SK-N-SH (cell line): ENCODE measurements around the gene TMEM114. TPM values are rescaled to one million over a fixed set of nuclear protein-coding genes. Genes with fewer than 3 reads are reported as not detected.

Experiments
- CTCF ChIA-PET: fragments of 300-600, 350-600 bp; formaldehyde crosslinking; extraction: SDS; loops from one replicate; lab custom pipeline; 2021; lab: Yijun Ruan, JAX
- POLR2A ChIA-PET: fragments of 350-600 bp; sonication (Branson Sonifier 250); formaldehyde crosslinking; extraction: SDS; loops from one replicate; lab custom pipeline; 2020; ENCODE audit warnings: antibody characterized with exemption, inconsistent platforms; lab: Yijun Ruan, JAX
- DNase-seq: peaks from one replicate; pipeline ENCODE4 v3.0.0; 2012
- H2AFZ ChIP-seq: fragments of 200-600 bp; sonication (generic); 2 replicates; pipeline ENCODE4 v1.8.1; 2016; ENCODE audit warnings: antibody characterized with exemption, mild to moderate bottlenecking, low read depth
- H3F3A ChIP-seq: fragments of 200-600 bp; sonication (generic); replicated peaks from 2 replicates; pipeline ENCODE3; 2016; ENCODE audit warnings: antibody characterized with exemption, mild to moderate bottlenecking; ENCODE audit not compliant: insufficient read depth
- H3K27ac ChIP-seq, 2 experiments: fragments of 200-500 bp in 1 of 2; fragments of 200-600 bp in 1 of 2; sonication (Bioruptor generic) in 1 of 2; sonication (generic), shearing (Covaris generic) in 1 of 2; 2 replicates each; pipeline versions ENCODE4 v1.5.1 to v1.6.1; 2014 to 2016; ENCODE audit warnings: low read depth in 2 of 2, inconsistent platforms in 1 of 2, low read length in 1 of 2, mild to moderate bottlenecking in 1 of 2, mixed read lengths in 1 of 2
- H3K27me3 ChIP-seq: fragments of 200-600 bp; sonication (generic), shearing (Covaris generic); 2 replicates; pipeline ENCODE4 v1.6.1; 2016; ENCODE audit warnings: mixed run types; ENCODE audit not compliant: insufficient read depth
- H3K36me3 ChIP-seq, 2 experiments: fragments of 200-500 bp in 1 of 2; fragments of 200-600 bp in 1 of 2; sonication (Bioruptor generic) in 1 of 2; sonication (generic) in 1 of 2; replicated peaks in 1 of 2; 2 replicates each; pipeline versions ENCODE3 to v1.5.1; 2014 to 2016; ENCODE audit warnings: low read length in 1 of 2, mild to moderate bottlenecking in 1 of 2; ENCODE audit not compliant: insufficient read depth in 2 of 2, control insufficient read depth in 1 of 2
- H3K4me1 ChIP-seq, 2 experiments: fragments of 200-500 bp in 1 of 2; fragments of 200-600 bp in 1 of 2; sonication (Bioruptor generic) in 1 of 2; sonication (generic), shearing (Covaris generic) in 1 of 2; 2 replicates each; pipeline versions ENCODE4 v1.5.1 to v1.6.1; 2014 to 2016; ENCODE audit warnings: low read depth in 1 of 2, low read length in 1 of 2, mixed run types in 1 of 2; ENCODE audit not compliant: insufficient read depth in 2 of 2, control insufficient read depth in 1 of 2
- H3K4me2 ChIP-seq: fragments of 200-600 bp; sonication (generic), shearing (Covaris generic); 2 replicates; pipeline ENCODE4 v1.6.1; 2017; ENCODE audit warnings: mixed run types
- H3K4me3 ChIP-seq, 2 experiments: fragments of 200-500 bp in 1 of 2; fragments of 200-600 bp in 1 of 2; sonication (Bioruptor generic) in 1 of 2; sonication (generic), shearing (Covaris generic) in 1 of 2; 2 replicates each; pipeline versions ENCODE4 v1.5.1 to v1.8.1; 2014 to 2016; ENCODE audit warnings: low read depth in 2 of 2, inconsistent platforms in 1 of 2, low read length in 1 of 2, mild to moderate bottlenecking in 1 of 2, mixed read lengths in 1 of 2, moderate library complexity in 1 of 2
- H3K79me2 ChIP-seq: fragments of 200-600 bp; sonication (generic); 2 replicates; pipeline ENCODE4 v1.8.1; 2017; ENCODE audit warnings: mild to moderate bottlenecking; ENCODE audit not compliant: insufficient read depth
- H3K9ac ChIP-seq: fragments of 200-600 bp; sonication (generic); 2 replicates; pipeline ENCODE4 v1.6.1; 2017; ENCODE audit warnings: mixed run types
- H3K9me2 ChIP-seq: fragments of 200-600 bp; sonication (generic); 2 replicates; pipeline ENCODE4 v1.6.1; 2017; ENCODE audit warnings: mixed run types
- H3K9me3 ChIP-seq: fragments of 200-600 bp; sonication (generic); 2 replicates; pipeline ENCODE4 v1.6.1; 2017; ENCODE audit warnings: mixed run types, mild to moderate bottlenecking, moderate library complexity
- H4K20me1 ChIP-seq: fragments of 200-600 bp; sonication (generic); 2 replicates; pipeline ENCODE4 v1.6.1; 2017; ENCODE audit warnings: mild to moderate bottlenecking, mixed run types; ENCODE audit not compliant: insufficient read depth
- CHD2 ChIP-seq: fragments of 150-350 bp; IDR thresholded peaks from 2 replicates; pipeline ENCODE4 v1.6.1; 2018; ENCODE audit warnings: low read length; ENCODE audit not compliant: partially characterized antibody
- ELF1 ChIP-seq: IDR thresholded peaks from 2 replicates; pipeline ENCODE4 v1.4.0; 2012
- FOSL2 ChIP-seq: IDR thresholded peaks from 2 replicates; pipeline ENCODE4 v1.4.0; 2012; ENCODE audit warnings: low read depth, mild to moderate bottlenecking, moderate library complexity, borderline replicate concordance
- FOXJ3 ChIP-seq: sonication (generic); formaldehyde crosslinking; IDR thresholded peaks from 2 replicates; pipeline ENCODE4 v1.5.1; 2020; ENCODE audit warnings: mild to moderate bottlenecking, missing genetic modification reagents
- FOXM1 ChIP-seq: IDR thresholded peaks from 2 replicates; pipeline ENCODE4 v1.4.0; 2012; ENCODE audit warnings: low read depth, mild to moderate bottlenecking
- GABPA ChIP-seq: IDR thresholded peaks from 2 replicates; pipeline ENCODE4 v1.4.0; 2012; ENCODE audit warnings: low read depth, mild to moderate bottlenecking
- GATA2 ChIP-seq: sonication (generic); formaldehyde crosslinking; IDR thresholded peaks from 2 replicates; pipeline ENCODE4 v1.5.0; 2020; ENCODE audit warnings: mild to moderate bottlenecking, missing genetic modification reagents
- MEF2A ChIP-seq: IDR thresholded peaks from 2 replicates; pipeline ENCODE4 v1.4.0; 2012; ENCODE audit warnings: low read depth, borderline replicate concordance
- NRF1 ChIP-seq: IDR thresholded peaks from 2 replicates; pipeline ENCODE4 v1.6.1; 2012; ENCODE audit warnings: low read depth, mild to moderate bottlenecking, low read length
- POLR2AphosphoS5 ChIP-seq: IDR thresholded peaks from 2 replicates; pipeline ENCODE4 v1.6.1; 2012; ENCODE audit warnings: low read depth, low read length
- RAD21 ChIP-seq: IDR thresholded peaks from 2 replicates; pipeline ENCODE4 v1.6.1; 2012; ENCODE audit warnings: mild to moderate bottlenecking, low read length
- RCOR1 ChIP-seq: fragments of 150-350 bp; IDR thresholded peaks from 2 replicates; pipeline ENCODE4 v1.6.1; 2017; ENCODE audit warnings: antibody characterized with exemption, low read length
- SIN3A ChIP-seq: IDR thresholded peaks from 2 replicates; pipeline ENCODE4 v1.6.1; 2012; ENCODE audit warnings: low read depth, mild to moderate bottlenecking, low read length, moderate library complexity, borderline replicate concordance
- SMC3 ChIP-seq: IDR thresholded peaks from 2 replicates; pipeline ENCODE4 v1.6.1; 2012; ENCODE audit warnings: low read depth, low read length, improper control_type of control experiment
- TCF12 ChIP-seq: IDR thresholded peaks from 2 replicates; pipeline ENCODE4 v1.4.0; 2012
- TEAD4 ChIP-seq: IDR thresholded peaks from 2 replicates; pipeline ENCODE4 v1.4.0; 2012; ENCODE audit warnings: mild to moderate bottlenecking, borderline replicate concordance; ENCODE audit not compliant: insufficient read depth
- USF1 ChIP-seq: IDR thresholded peaks from 2 replicates; pipeline ENCODE4 v1.4.0; 2012; ENCODE audit warnings: low read depth, borderline replicate concordance
- USF2 ChIP-seq: fragments of 150-350 bp; IDR thresholded peaks from 2 replicates; pipeline ENCODE4 v1.6.1; 2017; ENCODE audit warnings: antibody characterized with exemption, low read length, low read depth, borderline replicate concordance
- YY1 ChIP-seq: IDR thresholded peaks from 2 replicates; pipeline ENCODE4 v1.4.0; 2012; ENCODE audit warnings: low read depth, mild to moderate bottlenecking
- ZBTB33 ChIP-seq: IDR thresholded peaks from 2 replicates; pipeline ENCODE4 v1.4.0; 2012; ENCODE audit warnings: low read depth, borderline replicate concordance
- WGBS: methylation state at CpG from one replicate; pipeline ENCODE4 v1.1.6; 2017; ENCODE audit warnings: low lambda C conversion rate; 5-methylcytosine and 5-hydroxymethylcytosine counted together
- polyA plus RNA-seq, 3 experiments: library from polyadenylated mRNA; depleted of rRNA; stranded (reverse); fragments of >200 nt; gene quantifications; 2 replicates each; pipeline ENCODE4 v1.2.3, GENCODE V29; 2012
- TF ChIP-seq, protein P1 (sequence below): fragments of 150-350 bp; IDR thresholded peaks from 2 replicates; pipeline ENCODE4 v1.6.1; 2016; ENCODE audit warnings: mild to moderate bottlenecking, low read depth, low read length
- TF ChIP-seq, protein P2 (sequence below): fragments of 200-600 bp; sonication (generic); IDR thresholded peaks from 2 replicates; pipeline ENCODE4 v1.6.1; 2017; ENCODE audit warnings: antibody characterized with exemption, mild to moderate bottlenecking, moderate library complexity

TMEM114 gene
- polyA plus RNA-seq, 1 of the 3 experiments (the other 2 are of a cell fraction): not detected

- Histone ChIP-seq H3K4me1 (peaks cover 0 to 5% of the 10 kb centered on the region in 2 experiments; a peak in 1 of 4 replicates), H3K36me3 (no peaks in the 10 kb centered on the region), H3K4me2 (no peak overlapping the region), H3F3A (peaks cover 5% of the 10 kb centered on the region), H3K27ac (no peak overlapping the region), H4K20me1 (no peaks in the 10 kb centered on the region), H3K9me2 (no peaks in the 10 kb centered on the region), H3K79me2 (no peaks in the 10 kb centered on the region), H2AFZ (no peak overlapping the region), H3K9me3 (no peaks in the 10 kb centered on the region), H3K9ac (no peak overlapping the region), H3K4me3 (no peak overlapping the region), H3K27me3 (peaks cover 3% of the 10 kb centered on the region; the same call in 1 of the 2 replicates)
- ChIA-PET CTCF (interaction anchor here (1.4 kb wide), 1 partner anchor 42 kb away, joined by 4 read pairs; no protein-coding TSS in a partner anchor), POLR2A (no interaction called here)
- TF ChIP-seq GATA2 (no peak), SIN3A (no peak), FOXM1 (no peak), FOSL2 (no peak), USF1 (no peak), TEAD4 (no peak), MEF2A (no peak), YY1 (no peak), RAD21 (no peak), NRF1 (no peak), CHD2 (no peak), POLR2AphosphoS5 (no peak)
- TF ChIP-seq, protein P1, sequence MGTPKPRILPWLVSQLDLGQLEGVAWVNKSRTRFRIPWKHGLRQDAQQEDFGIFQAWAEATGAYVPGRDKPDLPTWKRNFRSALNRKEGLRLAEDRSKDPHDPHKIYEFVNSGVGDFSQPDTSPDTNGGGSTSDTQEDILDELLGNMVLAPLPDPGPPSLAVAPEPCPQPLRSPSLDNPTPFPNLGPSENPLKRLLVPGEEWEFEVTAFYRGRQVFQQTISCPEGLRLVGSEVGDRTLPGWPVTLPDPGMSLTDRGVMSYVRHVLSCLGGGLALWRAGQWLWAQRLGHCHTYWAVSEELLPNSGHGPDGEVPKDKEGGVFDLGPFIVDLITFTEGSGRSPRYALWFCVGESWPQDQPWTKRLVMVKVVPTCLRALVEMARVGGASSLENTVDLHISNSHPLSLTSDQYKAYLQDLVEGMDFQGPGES: no peak
- no peak for DNase-seq
- 41% methylated on average over 9 of the region's 9 CpGs for whole genome bisulfite sequencing
Observed at GRCh38 chr16:8614435-8615029, 24.2 kb upstream of the TMEM114 start.

GRCh38 chr16:8611886-8612600 is 21.7 kb upstream of the TMEM114 start:
- TF ChIP-seq SMC3: no peak
- no peak for TF ChIP-seq ELF1
- no peak for TF ChIP-seq FOXJ3
- no peak for TF ChIP-seq SIN3A
- TF ChIP-seq USF2: no peak
- TF ChIP-seq GABPA: no peak
- TF ChIP-seq, protein P2, sequence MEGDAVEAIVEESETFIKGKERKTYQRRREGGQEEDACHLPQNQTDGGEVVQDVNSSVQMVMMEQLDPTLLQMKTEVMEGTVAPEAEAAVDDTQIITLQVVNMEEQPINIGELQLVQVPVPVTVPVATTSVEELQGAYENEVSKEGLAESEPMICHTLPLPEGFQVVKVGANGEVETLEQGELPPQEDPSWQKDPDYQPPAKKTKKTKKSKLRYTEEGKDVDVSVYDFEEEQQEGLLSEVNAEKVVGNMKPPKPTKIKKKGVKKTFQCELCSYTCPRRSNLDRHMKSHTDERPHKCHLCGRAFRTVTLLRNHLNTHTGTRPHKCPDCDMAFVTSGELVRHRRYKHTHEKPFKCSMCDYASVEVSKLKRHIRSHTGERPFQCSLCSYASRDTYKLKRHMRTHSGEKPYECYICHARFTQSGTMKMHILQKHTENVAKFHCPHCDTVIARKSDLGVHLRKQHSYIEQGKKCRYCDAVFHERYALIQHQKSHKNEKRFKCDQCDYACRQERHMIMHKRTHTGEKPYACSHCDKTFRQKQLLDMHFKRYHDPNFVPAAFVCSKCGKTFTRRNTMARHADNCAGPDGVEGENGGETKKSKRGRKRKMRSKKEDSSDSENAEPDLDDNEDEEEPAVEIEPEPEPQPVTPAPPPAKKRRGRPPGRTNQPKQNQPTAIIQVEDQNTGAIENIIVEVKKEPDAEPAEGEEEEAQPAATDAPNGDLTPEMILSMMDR: no peak
- TF ChIP-seq FOXM1: no peak
- TF ChIP-seq ZBTB33: no peak
- no peak for TF ChIP-seq RCOR1
- TF ChIP-seq TCF12: no peak
- H3K4me2 ChIP-seq: no peak overlapping the region

More at GRCh38 chr16:8611886-8612600, 21.7 kb upstream of the TMEM114 start:
- Histone ChIP-seq H2AFZ (no peak overlapping the region), H3K9me3 (no peaks in the 10 kb centered on the region), H3K4me3 (no peak overlapping the region), H3K27me3 (no peaks in the 10 kb centered on the region), H4K20me1 (no peaks in the 10 kb centered on the region), H3K36me3 (no peaks in the 10 kb centered on the region), H3K27ac (no peak overlapping the region), H3K9ac (no peak overlapping the region), H3F3A (peaks cover 5% of the 10 kb centered on the region), H3K9me2 (no peaks in the 10 kb centered on the region), H3K4me1 (no peaks in the 10 kb centered on the region), H3K79me2 (no peaks in the 10 kb centered on the region)
- WGBS: 61% methylated on average over 1 of the region's 1 CpG
- CTCF ChIA-PET: interaction anchor here (0.9 to 1.2 kb wide), 2 partner anchors 45 to 49 kb away, joined by 3 to 5 read pairs; no protein-coding TSS in a partner anchor
- no peak for DNase-seq
- POLR2A ChIA-PET: no interaction called here
